EL (cell line): Measurements from ENCODE around the gene B3GAT3.
"Not testable (repeated sequence)": the region's sequence is repeated elsewhere in the genome, so short reads cannot be mapped to it uniquely, and the experiment has no call there.

Experiments used
- DNase-seq: peaks from one replicate; pipeline ENCODE4 v3.0.0-alpha.2; 2016

The B3GAT3 gene

GRCh38 chr11:62645671-62645945 is 23.8 kb upstream of the B3GAT3 start:
- DNase-seq, result peak; percentile 16

- no peak for DNase-seq
Observed at GRCh38 chr11:62644220-62644619, 22.4 kb upstream of the B3GAT3 start.

GRCh38 chr11:62632492-62632891 is 10.7 kb upstream of the B3GAT3 start:
- DNase-seq, result no peak

- DNase-seq, result no peak
Observed at GRCh38 chr11:62627713-62628112, 5.9 kb upstream of the B3GAT3 start.

GRCh38 chr11:62622476-62623089 is 797 bp upstream of the B3GAT3 start:
- no peak for DNase-seq

GRCh38 chr11:62621027-62621566 is 689 bp downstream of the B3GAT3 start:
- DNase-seq, result no peak

- not testable (repeated sequence) for DNase-seq
Observed at GRCh38 chr11:62616957-62617356, 4.8 kb downstream of the B3GAT3 start.

- no peak for DNase-seq
Observed at GRCh38 chr11:62615521-62615920, 6.3 kb downstream of the B3GAT3 start.

GRCh38 chr11:62614275-62614674 is 7.5 kb downstream of the B3GAT3 start:
- DNase-seq, result no peak

GRCh38 chr11:62613291-62613778 is 8.5 kb downstream of the B3GAT3 start:
- DNase-seq, result no peak

GRCh38 chr11:62612366-62613290 is 9.2 kb downstream of the B3GAT3 start, which contains the start of the genes EML3 and ROM1:
Gene EML3 (minus strand): TSS chr11:62612775. CDS start chr11:62612457, 318 bp downstream.
Gene ROM1 (plus strand): TSS chr11:62613257. CDS start chr11:62613282, 25 bp downstream.
- peak; percentile 93 for DNase-seq

- peak; percentile 71 for DNase-seq
Observed at GRCh38 chr11:62611705-62612365, 10.0 kb downstream of the B3GAT3 start.

GRCh38 chr11:62610814-62611704 is 10.7 kb downstream of the B3GAT3 start:
- DNase-seq, result no peak

GRCh38 chr11:62610403-62610802 is 11.4 kb downstream of the B3GAT3 start:
- DNase-seq, result no peak

- DNase-seq, result no peak
Observed at GRCh38 chr11:62608776-62609175, 13.0 kb downstream of the B3GAT3 start.

- DNase-seq, result no peak
Observed at GRCh38 chr11:62607714-62608113, 14.1 kb downstream of the B3GAT3 start.

- no peak for DNase-seq
Observed at GRCh38 chr11:62605902-62606301, 15.9 kb downstream of the B3GAT3 start.

GRCh38 chr11:62605467-62605866 is 16.3 kb downstream of the B3GAT3 start:
- DNase-seq, result no peak

- DNase-seq, result no peak
Observed at GRCh38 chr11:62604460-62605120, 17.2 kb downstream of the B3GAT3 start.

GRCh38 chr11:62603776-62604299 is 17.9 kb downstream of the B3GAT3 start:
- DNase-seq, result no peak

- DNase-seq, result no peak
Observed at GRCh38 chr11:62603072-62603408, 18.7 kb downstream of the B3GAT3 start.
